HUES48 (cell line): ENCODE measurements around the gene NTN1.

Experiments used
- H3K27ac ChIP-seq: one replicate; pipeline ENCODE4 v1.7.0; 2013; ENCODE audit warnings: low read depth, low read length, inconsistent platforms
- H3K27me3 ChIP-seq: 2 replicates; pipeline ENCODE4 v1.6.1; 2013; ENCODE audit warnings: mild to moderate bottlenecking, low read length; ENCODE audit not compliant: control insufficient read depth, insufficient read depth
- H3K36me3 ChIP-seq: 2 replicates; pipeline ENCODE4 v1.6.1; 2013; ENCODE audit warnings: low read length; ENCODE audit not compliant: control insufficient read depth, insufficient read depth
- H3K4me1 ChIP-seq: 2 replicates; pipeline ENCODE4 v1.6.1; 2013; ENCODE audit warnings: mild to moderate bottlenecking, low read length; ENCODE audit not compliant: control insufficient read depth, insufficient read depth
- H3K4me3 ChIP-seq: 2 replicates; pipeline ENCODE4 v1.5.1; 2013; ENCODE audit warnings: mild to moderate bottlenecking, low read depth, low read length
- H3K9ac ChIP-seq: 2 replicates; pipeline ENCODE4 v1.6.1; 2013; ENCODE audit warnings: mild to moderate bottlenecking, low read depth, low read length, moderate library complexity
- H3K9me3 ChIP-seq: 2 replicates; pipeline ENCODE4 v1.6.1; 2013; ENCODE audit warnings: low read length; ENCODE audit not compliant: control insufficient read depth, insufficient read depth

Gene NTN1

GRCh38 chr17:9064311-9064834 is 43.1 kb downstream of the NTN1 start:
- Histone ChIP-seq H3K9me3 (no peaks in the 10 kb centered on the region), H3K4me1 (peaks cover 9% of the 10 kb centered on the region), H3K4me3 (no peak overlapping the region), H3K27ac (no peak overlapping the region), H3K27me3 (no peaks in the 10 kb centered on the region), H3K9ac (no peak overlapping the region), H3K36me3 (no peaks in the 10 kb centered on the region)

- Histone ChIP-seq H3K36me3 (no peaks in the 10 kb centered on the region), H3K4me3 (no peak overlapping the region), H3K9ac (no peak overlapping the region), H3K9me3 (no peaks in the 10 kb centered on the region), H3K4me1 (no peaks in the 10 kb centered on the region), H3K27me3 (no peaks in the 10 kb centered on the region), H3K27ac (no peak overlapping the region)
Observed at GRCh38 chr17:9071016-9071415, 49.7 kb downstream of the NTN1 start.

GRCh38 chr17:9071811-9072498 is 50.6 kb downstream of the NTN1 start:
- H3K4me1 ChIP-seq = no peaks in the 10 kb centered on the region
- H3K36me3 ChIP-seq = no peaks in the 10 kb centered on the region
- no peaks in the 10 kb centered on the region for H3K27me3 ChIP-seq
- H3K4me3 ChIP-seq = no peak overlapping the region
- no peak overlapping the region for H3K27ac ChIP-seq
- no peaks in the 10 kb centered on the region for H3K9me3 ChIP-seq
- H3K9ac ChIP-seq = no peak overlapping the region

GRCh38 chr17:9072696-9073339 is 51.5 kb downstream of the NTN1 start:
- H3K9ac ChIP-seq = no peak overlapping the region
- H3K27ac ChIP-seq = no peak overlapping the region
- H3K4me3 ChIP-seq = no peak overlapping the region
- H3K36me3 ChIP-seq = no peaks in the 10 kb centered on the region
- H3K27me3 ChIP-seq = no peaks in the 10 kb centered on the region
- no peaks in the 10 kb centered on the region for H3K9me3 ChIP-seq
- no peaks in the 10 kb centered on the region for H3K4me1 ChIP-seq

GRCh38 chr17:9074131-9074530 is 52.8 kb downstream of the NTN1 start:
- Histone ChIP-seq H3K36me3 (no peaks in the 10 kb centered on the region), H3K4me3 (no peak overlapping the region), H3K27ac (no peak overlapping the region), H3K9me3 (no peaks in the 10 kb centered on the region), H3K27me3 (no peaks in the 10 kb centered on the region), H3K4me1 (no peaks in the 10 kb centered on the region), H3K9ac (no peak overlapping the region)

- H3K27ac ChIP-seq = no peak overlapping the region
- H3K36me3 ChIP-seq = no peaks in the 10 kb centered on the region
- H3K4me1 ChIP-seq = no peaks in the 10 kb centered on the region
- H3K9ac ChIP-seq = no peak overlapping the region
- H3K9me3 ChIP-seq = no peaks in the 10 kb centered on the region
- no peak overlapping the region for H3K4me3 ChIP-seq
- no peaks in the 10 kb centered on the region for H3K27me3 ChIP-seq
Observed at GRCh38 chr17:9079461-9080103, 58.3 kb downstream of the NTN1 start.

- H3K4me1 ChIP-seq = no peaks in the 10 kb centered on the region
- H3K27me3 ChIP-seq = no peaks in the 10 kb centered on the region
- no peak overlapping the region for H3K9ac ChIP-seq
- no peak overlapping the region for H3K27ac ChIP-seq
- H3K36me3 ChIP-seq = no peaks in the 10 kb centered on the region
- no peaks in the 10 kb centered on the region for H3K9me3 ChIP-seq
- no peak overlapping the region for H3K4me3 ChIP-seq
Observed at GRCh38 chr17:9080296-9080914, 59.1 kb downstream of the NTN1 start.

- Histone ChIP-seq H3K4me1 (no peaks in the 10 kb centered on the region), H3K9ac (no peak overlapping the region), H3K27ac (no peak overlapping the region), H3K4me3 (no peak overlapping the region), H3K36me3 (no peaks in the 10 kb centered on the region), H3K27me3 (no peaks in the 10 kb centered on the region), H3K9me3 (no peaks in the 10 kb centered on the region)
Observed at GRCh38 chr17:9080983-9081382, 59.7 kb downstream of the NTN1 start.

GRCh38 chr17:9086577-9086976 is 65.3 kb downstream of the NTN1 start:
- Histone ChIP-seq H3K4me1 (no peaks in the 10 kb centered on the region), H3K36me3 (no peaks in the 10 kb centered on the region), H3K27ac (no peak overlapping the region), H3K9ac (no peak overlapping the region), H3K27me3 (no peaks in the 10 kb centered on the region), H3K4me3 (no peak overlapping the region), H3K9me3 (no peaks in the 10 kb centered on the region)

- no peaks in the 10 kb centered on the region for H3K9me3 ChIP-seq
- H3K9ac ChIP-seq = no peak overlapping the region
- H3K27me3 ChIP-seq = no peaks in the 10 kb centered on the region
- no peak overlapping the region for H3K4me3 ChIP-seq
- H3K36me3 ChIP-seq = no peaks in the 10 kb centered on the region
- no peak overlapping the region for H3K27ac ChIP-seq
- no peaks in the 10 kb centered on the region for H3K4me1 ChIP-seq
Observed at GRCh38 chr17:9087921-9088320, 66.6 kb downstream of the NTN1 start.

GRCh38 chr17:9090641-9091096 is 69.4 kb downstream of the NTN1 start:
- Histone ChIP-seq H3K9ac (no peak overlapping the region), H3K27ac (no peak overlapping the region), H3K9me3 (no peaks in the 10 kb centered on the region), H3K4me1 (no peaks in the 10 kb centered on the region), H3K4me3 (no peak overlapping the region), H3K27me3 (no peaks in the 10 kb centered on the region), H3K36me3 (no peaks in the 10 kb centered on the region)
